HG02884 (cell line): ENCODE measurements around the gene LSM5.

Experiments
- ATAC-seq: cut with Tn5 transposase; IDR thresholded peaks from one replicate; pipeline ENCODE4 v1.9.1; 2021; ENCODE audit warnings: mild to moderate bottlenecking, moderate library complexity; ENCODE audit not compliant: unreplicated experiment

Gene LSM5

DNA sequence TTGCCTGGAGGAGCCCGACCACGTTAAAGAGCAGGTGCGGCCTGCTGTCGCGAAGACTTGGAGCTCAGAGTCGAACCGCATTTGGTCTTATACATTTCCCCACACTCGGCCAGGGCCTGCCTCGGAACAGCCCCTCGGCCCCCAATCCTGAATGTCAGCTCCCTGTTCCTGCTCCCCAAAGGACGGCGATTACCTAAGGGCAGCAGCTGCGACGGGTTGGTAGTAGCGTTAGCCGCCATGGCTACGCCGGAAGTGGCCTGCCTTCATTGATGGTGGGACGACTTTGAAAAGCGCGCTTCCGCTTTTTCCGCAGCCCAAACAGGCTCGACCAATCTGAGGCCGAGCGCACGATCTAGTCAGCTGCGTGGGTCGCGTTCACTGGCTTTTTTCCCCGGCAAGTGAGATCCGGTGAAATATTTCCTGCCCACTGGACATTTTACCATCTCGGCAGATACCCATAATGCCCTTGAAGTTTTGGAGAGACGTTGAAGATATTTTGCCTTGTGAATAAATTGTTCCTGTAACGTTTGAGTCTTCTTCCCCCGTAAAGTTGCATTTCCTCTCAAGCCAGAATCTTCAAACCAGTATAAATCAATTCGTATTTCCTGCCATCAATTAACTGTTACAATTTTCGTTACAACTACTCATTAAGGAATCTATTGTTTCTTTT is at the start of gene LSM5:
LSM5 (minus strand) TSS at position 254 of the 670 bp plus-strand sequence; CDS start at position 239, 15 bp downstream.
- peak; percentile 85 for ATAC-seq

DNA sequence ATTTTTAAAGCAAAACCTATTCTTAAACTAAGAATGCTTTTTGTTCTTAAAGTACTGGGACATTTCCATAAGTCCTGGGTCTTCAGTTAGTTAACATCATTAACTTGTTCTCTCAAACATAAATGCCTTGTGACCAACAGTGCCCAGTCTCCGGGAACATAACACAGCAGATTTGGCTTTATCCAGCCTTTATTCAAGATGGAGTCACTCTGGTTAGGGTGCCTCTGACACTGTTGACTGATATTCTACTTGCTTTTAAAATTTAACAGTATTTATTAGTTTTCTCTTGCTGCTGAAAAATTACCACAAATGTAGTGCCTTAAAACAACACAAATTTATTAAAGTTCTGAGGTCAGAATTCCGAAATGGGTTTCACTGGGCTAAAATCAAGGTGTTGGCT is 49.2 kb upstream of the LSM5 start:
- no peak for ATAC-seq

DNA sequence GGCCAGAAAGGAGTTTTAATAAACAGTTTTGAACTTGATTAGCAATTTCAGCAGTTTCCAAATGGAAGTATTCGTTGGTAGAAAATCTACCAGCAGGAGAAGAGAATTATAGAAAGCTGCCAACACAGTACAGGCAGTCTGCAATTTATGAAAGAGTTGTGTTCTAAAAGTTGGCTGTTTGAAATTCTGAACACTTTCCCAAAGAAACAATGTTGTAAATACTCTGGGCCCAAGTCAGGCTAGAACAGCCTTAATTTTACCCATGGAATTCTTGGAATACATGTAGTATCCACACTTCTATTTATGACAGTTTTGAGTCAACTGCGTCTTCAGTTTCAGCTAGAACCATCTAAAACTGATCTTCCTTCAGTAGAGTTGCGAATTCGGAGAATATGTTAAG is 47.6 kb upstream of the LSM5 start:
- no peak for ATAC-seq

DNA sequence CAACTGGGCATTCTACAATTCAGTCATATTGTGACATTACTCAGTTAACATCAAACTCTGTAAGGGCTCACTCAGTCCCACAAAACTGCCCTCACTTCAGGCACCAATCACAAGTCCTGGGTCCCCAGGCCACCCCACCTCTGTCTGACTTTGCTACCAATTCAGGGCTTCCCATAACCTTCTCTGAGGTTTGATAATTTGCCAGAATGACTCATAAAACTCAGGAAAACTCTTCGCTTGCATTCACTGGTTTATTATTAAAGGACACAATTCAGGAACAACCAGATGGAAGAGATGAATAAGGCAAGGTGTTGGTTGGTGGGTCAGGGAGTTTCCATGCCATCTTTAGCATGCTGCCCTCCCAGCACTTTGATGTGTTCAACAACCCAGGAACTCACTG is 46.4 kb upstream of the LSM5 start:
- ATAC-seq = no peak

DNA sequence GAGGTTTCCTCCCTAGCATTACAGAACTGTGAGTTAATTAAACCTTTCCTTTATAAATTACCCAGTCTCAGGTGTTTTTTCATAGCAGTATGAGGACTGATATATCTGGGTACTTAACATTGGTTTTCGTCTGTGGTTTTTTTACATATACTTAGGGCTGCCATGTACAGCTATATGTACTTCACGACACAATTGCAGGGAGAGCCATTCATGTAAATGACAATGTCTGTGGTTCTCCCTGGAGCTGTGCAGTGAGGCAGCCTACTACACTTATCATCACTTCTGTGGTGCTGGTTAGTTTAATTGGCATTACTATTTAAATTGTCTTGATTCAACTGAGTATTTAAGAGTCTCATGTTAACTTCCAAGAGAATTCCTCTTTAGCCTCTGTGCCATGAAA is 45.8 kb upstream of the LSM5 start:
- ATAC-seq = no peak

DNA sequence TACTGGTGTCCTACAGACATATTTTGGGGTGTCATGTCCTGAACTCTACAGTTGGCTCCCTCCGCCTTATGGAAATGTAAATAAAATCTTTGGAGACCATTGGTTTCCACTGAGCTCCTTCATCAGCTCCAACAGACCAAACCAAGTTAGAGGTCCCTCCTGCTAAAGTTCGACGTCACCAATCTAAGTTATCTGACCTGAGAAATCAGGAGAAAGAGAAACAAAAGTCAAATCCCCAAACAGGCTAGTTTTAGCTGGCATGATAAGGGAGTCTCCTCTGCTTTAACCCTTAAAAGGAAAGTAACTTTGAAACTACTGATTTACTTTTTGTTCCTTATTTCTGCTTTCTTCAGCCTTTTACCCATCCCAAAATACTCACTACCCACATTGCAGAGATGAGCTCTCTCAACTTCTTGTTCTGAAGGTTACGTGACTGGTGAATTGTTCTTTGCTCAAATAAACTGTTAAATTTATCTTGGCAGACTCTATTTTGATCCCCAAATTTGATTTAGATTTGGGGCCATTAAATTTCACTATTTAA is 45.1 kb upstream of the LSM5 start:
- peak; percentile 60 for ATAC-seq

DNA sequence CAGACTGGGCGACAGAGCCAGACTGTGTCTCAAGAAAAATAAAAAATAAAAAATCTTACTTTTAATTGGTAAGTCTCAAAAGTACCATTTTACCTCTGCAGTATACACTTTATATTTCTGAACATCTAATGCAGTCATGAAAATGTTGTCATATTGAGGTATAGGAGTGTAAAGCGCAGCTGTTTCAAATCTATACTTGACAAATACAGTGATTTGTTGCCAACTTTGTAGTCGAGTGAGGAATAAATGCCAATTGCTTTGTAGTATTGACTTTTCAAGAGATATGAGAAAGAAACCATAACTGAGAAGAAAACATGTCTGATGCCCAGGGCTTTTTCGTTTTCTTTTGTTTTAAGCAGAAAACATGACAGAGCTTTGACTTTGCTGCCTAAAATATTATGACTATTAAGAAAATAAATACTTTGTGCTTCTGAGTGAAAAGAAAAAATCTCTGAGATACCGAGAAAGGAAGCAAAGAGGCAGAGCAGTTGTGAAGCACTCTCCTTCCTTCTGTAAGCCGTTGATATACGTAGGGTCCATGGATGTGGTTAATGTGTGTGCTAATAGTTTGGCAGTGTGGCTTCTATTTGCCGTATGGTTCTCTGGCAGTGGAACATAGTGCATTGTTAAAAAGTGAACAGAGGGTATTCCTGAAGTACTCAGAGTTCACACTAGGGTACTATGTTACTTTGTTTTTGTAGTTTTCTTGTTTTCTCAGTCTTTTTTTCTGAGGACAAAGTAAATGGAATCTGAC is 43.3 kb upstream of the LSM5 start:
- ATAC-seq = no peak

DNA sequence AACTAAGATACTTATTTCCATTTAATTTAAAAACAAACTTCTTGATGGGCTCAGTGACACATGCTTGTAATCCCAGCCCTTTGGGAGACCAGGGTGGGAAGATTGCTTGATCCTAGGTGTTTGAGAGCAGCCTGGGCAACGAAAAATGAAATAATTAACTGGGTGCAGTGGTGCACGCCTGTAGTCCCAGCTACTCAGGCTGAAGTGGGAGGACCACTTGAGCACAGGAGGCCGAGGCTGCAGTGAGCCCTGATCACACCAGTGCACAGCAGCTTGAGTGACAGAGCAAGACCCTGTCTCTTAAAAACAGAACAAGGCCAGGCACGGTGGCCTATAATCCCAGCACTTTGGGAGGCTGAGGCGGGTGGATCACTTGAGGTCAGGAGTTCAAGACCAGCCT is 42.5 kb upstream of the LSM5 start:
- no peak for ATAC-seq

DNA sequence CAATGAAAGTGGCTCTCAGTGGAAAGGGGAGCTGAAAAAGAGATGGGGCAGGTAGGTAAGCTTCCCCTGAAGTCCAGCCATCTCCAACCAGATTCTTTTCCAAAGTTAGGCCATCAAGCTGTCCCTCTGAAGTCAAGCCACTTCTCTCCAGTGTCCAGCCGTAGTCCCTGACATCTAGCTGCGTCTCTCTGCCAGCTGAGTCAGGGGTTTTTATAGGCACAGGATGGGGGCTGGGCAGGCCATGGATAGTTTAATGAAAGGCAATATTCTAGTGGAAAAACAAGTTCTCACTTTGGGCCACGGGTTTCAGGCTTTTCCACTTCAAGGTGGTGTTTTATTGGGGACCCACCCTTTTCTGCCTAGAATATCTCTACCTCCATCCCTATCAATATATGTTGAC is 41.9 kb upstream of the LSM5 start:
- ATAC-seq = no peak

DNA sequence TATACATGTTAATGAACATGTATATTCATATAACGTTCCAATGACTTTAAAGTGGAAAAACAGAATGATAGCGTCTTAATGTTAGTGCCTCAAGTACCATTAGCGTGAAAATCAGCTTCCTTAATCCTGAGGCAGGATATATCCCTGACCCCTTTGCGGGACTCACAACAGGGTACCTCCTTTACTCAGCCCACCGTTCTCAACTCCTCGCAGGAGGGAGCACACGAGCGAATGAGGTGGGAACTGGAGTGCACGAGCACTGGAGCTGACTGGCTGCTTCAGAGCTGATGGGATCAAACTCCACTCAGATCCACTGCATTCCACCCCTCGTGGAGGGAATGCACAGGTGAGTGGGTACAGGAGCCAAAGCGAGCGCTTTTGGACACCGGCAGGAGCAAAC is 41.2 kb upstream of the LSM5 start:
- ATAC-seq = no peak

DNA sequence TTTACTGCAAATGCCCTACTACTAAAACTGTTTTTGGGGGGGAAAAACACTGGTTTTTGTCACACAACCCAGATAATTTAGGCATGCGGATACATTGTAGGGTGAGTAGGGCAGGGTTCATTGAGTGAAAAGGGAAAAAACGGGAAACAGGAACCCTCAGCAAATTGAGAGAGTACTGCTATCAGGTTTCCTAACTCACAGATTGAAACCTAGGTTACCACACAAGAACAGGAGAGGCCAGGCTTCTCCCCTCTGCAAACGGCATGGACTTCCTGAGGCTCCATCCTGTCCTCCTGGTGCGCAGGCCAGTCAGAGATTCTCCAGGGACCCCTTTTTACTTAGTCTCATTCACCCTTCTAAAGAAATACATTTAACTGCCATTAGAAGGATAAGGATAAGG is 35.7 kb upstream of the LSM5 start:
- no peak for ATAC-seq

DNA sequence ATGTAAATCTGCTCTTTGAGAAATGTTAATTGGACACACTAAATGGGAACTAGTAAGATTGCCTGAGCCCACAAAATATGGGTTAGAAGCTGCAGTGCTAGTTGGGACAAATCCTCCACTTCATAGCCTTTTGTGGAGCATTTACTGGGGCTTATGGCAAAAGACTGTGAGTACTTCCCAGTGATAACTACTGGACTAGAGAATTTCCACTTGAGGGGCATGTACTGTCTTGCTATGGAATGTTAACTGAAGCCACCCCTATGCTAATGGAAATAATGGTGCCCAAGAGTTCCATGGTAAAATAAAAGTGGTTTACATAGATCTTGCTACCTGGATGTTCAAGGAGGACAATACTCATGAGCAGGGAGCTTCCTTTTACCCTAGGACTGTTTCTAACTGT is 34.5 kb upstream of the LSM5 start:
- no peak for ATAC-seq

DNA sequence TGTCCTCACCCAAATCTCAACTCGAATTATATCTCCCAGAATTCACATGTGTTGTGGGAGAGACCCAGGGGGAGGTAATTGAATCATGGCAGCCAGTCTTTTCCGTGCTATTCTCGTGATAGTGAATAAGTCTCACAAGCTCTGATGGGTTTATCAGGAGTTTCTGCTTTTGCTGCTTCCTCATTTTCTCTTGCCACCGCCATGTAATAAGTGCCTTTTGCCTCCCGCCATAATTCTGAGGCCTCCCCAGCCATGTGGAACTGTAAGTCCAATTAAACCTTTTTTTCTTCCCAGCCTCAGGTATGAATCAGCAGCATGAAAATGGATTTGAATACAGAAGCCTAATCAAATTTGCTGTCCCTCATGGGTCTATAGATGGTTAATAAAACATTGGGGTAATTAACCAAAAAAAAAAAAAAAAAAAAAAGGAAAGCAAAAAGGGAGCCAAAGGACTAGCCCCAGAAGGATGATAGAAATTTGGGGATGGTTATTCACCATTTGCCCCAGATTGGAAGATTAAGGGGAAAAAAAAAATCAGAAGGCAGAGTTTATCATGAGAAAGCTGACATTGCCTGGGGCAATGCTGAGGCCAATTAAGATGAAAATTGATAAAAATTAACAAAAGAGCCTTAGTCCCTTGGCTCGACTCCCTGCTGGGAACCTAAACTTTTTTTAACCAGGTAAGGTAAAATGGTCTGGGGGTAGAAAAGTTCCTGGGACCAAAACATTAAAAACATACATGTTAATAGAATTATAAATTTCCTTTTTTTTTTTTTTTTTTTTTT is 32.8 kb upstream of the LSM5 start:
- no peak for ATAC-seq

DNA sequence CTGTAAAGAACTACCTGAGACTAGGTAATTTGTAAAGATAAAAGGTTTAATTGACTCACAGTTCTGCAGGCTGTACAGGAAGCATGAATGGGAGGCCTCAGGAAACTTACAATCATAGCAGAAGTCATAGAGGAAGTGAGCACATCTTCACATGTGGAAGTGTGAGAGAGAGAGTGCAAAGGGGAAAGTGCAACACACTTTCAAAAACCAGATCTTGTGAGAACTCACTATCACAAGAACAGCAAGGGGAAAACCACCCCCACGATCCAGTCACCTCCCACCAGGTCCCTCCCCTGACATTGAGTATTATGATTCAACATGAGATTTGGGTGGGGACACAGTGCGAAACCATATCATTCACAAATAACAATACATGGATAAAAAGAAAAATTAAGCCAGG is 29.6 kb upstream of the LSM5 start:
- no peak for ATAC-seq

DNA sequence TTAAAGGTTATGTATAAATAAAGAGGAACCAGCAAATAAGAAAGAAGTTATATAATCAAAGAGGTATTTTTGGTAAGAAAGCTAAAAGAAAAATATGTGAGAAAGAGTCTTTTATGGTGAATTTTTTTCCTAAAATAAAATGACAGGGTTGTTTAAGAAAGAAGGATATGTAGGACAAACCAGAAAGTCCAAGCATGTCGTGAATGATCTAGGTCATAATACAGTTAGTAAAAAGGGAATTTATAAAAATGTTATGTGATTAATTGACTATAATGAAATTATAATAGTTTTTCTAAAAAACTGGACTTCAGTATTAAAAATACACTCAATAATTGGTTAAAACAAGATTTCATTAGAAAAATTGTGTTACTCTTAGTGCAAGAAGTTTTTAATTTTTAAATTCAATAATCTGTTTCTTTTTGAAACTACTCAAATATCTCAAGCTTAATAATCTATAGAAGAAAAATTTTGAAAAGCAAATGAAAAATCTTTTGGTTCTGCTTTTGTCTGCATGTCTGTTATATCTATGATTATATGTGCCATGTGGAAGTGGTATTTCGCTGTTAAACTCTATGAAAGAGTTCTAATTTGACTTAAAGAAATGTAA is 28.5 kb upstream of the LSM5 start:
- no peak for ATAC-seq

DNA sequence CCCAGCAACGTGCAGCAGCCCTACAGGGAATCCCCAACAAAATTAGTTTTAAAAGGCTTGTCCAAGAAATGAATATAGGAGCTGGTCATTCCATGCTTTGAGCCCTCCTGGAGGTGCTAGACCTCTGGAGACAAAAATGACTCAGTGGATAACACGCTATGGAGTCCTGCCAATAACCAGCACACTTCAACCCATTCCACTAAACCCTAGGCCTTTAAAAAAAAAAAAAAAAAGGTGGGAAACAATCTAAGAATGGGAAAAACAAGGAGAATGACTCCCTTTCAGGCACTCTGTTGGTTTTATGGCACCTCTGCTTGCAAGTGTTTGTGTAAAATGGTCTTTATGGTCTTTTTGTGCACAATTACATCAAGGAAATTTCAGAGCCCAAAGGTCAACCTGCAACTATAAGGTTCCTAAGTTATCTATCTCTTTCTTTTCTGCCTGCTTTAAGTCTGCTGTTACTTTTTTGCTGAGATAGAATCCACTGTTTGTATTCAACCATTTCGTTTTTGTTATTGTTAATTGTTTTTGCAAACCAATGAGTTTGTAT is 26.4 kb upstream of the LSM5 start:
- no peak for ATAC-seq

DNA sequence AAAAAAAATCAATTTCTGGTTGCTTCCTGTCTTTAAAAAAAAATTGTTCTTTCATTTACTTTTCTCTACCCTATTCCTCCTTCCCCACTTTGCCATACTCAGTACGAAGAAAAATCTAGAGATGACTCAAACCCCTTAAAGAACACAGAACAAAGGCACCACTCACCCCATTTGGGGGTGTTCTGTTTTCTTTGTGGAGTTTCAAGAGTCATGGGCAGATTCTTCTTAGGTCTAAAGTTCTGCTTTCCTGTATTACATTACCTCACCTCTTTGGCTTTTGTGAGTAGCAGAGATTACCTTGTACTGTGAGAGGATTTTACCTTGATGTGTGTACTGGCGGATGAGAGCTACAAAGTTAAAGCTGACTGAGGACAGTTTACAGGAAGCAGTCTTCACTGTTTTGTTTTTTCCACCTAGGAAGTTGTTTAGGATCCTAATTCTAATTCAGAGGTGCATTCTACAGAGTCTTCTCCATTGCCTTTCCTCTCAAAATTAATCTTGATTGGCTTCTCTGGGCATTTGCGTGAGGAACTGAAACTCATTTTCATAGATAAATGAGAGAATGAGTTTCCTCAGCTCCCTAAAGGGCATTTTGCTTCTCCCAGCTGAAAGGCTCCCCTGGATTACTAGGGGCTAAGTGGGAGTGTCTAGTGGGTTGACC is 25.8 kb upstream of the LSM5 start:
- ATAC-seq = peak; percentile 84

DNA sequence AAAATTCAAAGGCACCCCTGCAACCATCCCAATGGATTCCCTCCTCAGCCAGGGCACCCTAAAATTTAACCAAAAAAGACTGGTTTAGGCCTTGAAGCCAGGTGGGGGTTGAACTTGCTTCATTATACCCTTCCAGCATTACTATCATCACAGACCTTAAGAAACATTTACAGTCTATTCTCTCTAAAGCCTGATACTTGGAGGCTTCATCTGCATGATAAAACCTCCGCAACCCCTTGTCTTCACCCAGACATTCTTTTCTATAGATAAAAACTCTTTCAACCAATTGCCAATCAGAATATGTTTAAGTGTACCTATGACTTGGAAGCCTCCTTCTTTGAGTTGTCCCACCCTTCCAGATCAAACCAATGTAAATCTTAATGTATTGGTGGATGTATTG is 23.0 kb upstream of the LSM5 start:
- no peak for ATAC-seq

DNA sequence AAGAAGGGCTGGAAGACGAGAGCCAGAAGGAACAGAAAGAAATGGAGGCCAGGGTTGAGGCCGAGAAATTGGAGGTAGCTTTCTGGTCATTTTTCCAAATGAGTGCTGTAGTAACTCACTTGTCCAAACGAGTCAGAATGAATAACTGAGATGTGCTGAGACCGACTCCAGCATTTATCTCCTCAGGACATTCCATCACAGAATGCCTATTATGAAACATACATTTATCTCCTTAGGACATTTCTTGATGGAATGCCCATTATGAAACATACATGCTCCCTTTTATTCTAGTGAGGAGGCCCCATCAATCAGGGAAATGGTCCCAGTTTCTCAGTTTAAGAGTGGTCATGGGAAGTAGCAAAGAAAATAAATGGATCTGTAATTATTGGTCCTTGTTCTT is 21.6 kb upstream of the LSM5 start:
- ATAC-seq = no peak

DNA sequence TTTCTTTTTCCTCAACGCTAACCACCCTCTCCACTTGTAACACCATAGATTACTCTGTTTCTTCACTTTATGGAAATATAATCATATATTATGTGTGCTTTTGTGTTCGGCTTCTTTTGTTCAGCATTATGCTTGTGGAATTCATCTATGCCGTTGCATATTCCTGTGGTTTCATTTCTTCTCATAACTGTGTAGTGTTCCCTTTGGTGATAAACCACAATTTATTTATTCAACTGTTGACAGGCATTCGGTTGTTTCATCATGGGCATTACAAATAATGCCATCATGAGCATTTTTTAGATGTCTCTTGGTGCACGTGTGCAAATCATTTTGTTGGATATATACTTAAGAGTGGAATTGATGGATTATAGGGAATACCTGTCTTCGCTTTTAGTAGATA is 17.2 kb upstream of the LSM5 start:
- ATAC-seq = no peak
